ENCODE results near the gene KRTAP10-8. TPM values are rescaled to one million over a fixed set of nuclear protein-coding genes. Genes with fewer than 3 reads are reported as not detected.

KRTAP10-8 gene
- total RNA-seq, 1 experiment from 2014 or later: not detected

DNA sequence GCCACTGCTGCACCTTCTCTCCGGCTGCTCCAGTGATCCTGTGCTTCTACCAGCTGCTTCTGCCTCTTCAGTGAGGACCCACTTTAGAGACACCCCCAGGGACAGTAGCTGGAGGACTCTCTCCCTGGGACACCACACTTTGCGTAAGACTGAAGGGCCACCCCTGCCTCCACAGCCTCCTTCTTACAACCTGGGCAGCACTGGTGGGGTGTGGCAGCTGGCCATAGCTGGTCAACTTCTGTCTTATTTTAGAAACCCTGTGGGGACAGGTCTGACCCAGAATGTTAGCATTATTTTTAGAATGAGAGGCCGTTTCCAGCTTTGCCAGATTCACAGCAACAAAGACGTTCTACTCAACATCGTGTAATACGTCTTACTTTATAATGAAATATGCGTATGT, 13.9 kb downstream of the KRTAP10-8 start:
- H3K4me3 Mint-ChIP-seq: no peak overlapping the region
- DNase-seq (ENCODE audit: low spot score): no peak
- TF ChIP-seq RELA (CRISPR knock-in tag; IDR thresholded peaks at IDR 0.05; ENCODE audit: borderline replicate concordance): no peak
- TF ChIP-seq, protein P1, sequence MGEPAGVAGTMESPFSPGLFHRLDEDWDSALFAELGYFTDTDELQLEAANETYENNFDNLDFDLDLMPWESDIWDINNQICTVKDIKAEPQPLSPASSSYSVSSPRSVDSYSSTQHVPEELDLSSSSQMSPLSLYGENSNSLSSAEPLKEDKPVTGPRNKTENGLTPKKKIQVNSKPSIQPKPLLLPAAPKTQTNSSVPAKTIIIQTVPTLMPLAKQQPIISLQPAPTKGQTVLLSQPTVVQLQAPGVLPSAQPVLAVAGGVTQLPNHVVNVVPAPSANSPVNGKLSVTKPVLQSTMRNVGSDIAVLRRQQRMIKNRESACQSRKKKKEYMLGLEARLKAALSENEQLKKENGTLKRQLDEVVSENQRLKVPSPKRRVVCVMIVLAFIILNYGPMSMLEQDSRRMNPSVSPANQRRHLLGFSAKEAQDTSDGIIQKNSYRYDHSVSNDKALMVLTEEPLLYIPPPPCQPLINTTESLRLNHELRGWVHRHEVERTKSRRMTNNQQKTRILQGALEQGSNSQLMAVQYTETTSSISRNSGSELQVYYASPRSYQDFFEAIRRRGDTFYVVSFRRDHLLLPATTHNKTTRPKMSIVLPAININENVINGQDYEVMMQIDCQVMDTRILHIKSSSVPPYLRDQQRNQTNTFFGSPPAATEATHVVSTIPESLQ (CRISPR knock-in tag; IDR thresholded peaks at IDR 0.05): no peak
- TF ChIP-seq NFE2L1 (CRISPR knock-in tag; IDR thresholded peaks at IDR 0.05): no peak
- no peak for TF ChIP-seq ZNF263 (CRISPR knock-in tag; IDR thresholded peaks at IDR 0.05; ENCODE audit: low read depth)
- TF ChIP-seq, protein P2, sequence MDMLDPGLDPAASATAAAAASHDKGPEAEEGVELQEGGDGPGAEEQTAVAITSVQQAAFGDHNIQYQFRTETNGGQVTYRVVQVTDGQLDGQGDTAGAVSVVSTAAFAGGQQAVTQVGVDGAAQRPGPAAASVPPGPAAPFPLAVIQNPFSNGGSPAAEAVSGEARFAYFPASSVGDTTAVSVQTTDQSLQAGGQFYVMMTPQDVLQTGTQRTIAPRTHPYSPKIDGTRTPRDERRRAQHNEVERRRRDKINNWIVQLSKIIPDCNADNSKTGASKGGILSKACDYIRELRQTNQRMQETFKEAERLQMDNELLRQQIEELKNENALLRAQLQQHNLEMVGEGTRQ (CRISPR knock-in tag; IDR thresholded peaks at IDR 0.05): no peak
- TF ChIP-seq JAZF1 (CRISPR knock-in tag; IDR thresholded peaks at IDR 0.05): no peak
- TF ChIP-seq CBFB (CRISPR knock-in tag; IDR thresholded peaks at IDR 0.05; ENCODE audit: low read depth): no peak
- TF ChIP-seq TEAD4 (CRISPR knock-in tag; IDR thresholded peaks at IDR 0.05): no peak
- TF ChIP-seq EMX1 (CRISPR knock-in tag; IDR thresholded peaks at IDR 0.05): no peak
- TF ChIP-seq JUN (CRISPR knock-in tag; IDR thresholded peaks at IDR 0.05): no peak
- no peak for TF ChIP-seq SMAD4 (CRISPR knock-in tag; IDR thresholded peaks at IDR 0.05)
- TF ChIP-seq, protein P3, sequence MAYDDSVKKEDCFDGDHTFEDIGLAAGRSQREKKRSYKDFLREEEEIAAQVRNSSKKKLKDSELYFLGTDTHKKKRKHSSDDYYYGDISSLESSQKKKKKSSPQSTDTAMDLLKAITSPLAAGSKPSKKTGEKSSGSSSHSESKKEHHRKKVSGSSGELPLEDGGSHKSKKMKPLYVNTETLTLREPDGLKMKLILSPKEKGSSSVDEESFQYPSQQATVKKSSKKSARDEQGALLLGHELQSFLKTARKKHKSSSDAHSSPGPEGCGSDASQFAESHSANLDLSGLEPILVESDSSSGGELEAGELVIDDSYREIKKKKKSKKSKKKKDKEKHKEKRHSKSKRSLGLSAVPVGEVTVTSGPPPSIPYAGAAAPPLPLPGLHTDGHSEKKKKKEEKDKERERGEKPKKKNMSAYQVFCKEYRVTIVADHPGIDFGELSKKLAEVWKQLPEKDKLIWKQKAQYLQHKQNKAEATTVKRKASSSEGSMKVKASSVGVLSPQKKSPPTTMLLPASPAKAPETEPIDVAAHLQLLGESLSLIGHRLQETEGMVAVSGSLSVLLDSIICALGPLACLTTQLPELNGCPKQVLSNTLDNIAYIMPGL (CRISPR knock-in tag; IDR thresholded peaks at IDR 0.05): no peak
- TF ChIP-seq, protein P4, sequence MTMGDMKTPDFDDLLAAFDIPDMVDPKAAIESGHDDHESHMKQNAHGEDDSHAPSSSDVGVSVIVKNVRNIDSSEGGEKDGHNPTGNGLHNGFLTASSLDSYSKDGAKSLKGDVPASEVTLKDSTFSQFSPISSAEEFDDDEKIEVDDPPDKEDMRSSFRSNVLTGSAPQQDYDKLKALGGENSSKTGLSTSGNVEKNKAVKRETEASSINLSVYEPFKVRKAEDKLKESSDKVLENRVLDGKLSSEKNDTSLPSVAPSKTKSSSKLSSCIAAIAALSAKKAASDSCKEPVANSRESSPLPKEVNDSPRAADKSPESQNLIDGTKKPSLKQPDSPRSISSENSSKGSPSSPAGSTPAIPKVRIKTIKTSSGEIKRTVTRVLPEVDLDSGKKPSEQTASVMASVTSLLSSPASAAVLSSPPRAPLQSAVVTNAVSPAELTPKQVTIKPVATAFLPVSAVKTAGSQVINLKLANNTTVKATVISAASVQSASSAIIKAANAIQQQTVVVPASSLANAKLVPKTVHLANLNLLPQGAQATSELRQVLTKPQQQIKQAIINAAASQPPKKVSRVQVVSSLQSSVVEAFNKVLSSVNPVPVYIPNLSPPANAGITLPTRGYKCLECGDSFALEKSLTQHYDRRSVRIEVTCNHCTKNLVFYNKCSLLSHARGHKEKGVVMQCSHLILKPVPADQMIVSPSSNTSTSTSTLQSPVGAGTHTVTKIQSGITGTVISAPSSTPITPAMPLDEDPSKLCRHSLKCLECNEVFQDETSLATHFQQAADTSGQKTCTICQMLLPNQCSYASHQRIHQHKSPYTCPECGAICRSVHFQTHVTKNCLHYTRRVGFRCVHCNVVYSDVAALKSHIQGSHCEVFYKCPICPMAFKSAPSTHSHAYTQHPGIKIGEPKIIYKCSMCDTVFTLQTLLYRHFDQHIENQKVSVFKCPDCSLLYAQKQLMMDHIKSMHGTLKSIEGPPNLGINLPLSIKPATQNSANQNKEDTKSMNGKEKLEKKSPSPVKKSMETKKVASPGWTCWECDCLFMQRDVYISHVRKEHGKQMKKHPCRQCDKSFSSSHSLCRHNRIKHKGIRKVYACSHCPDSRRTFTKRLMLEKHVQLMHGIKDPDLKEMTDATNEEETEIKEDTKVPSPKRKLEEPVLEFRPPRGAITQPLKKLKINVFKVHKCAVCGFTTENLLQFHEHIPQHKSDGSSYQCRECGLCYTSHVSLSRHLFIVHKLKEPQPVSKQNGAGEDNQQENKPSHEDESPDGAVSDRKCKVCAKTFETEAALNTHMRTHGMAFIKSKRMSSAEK (CRISPR knock-in tag; IDR thresholded peaks at IDR 0.05; ENCODE audit: borderline replicate concordance): no peak
- H3K36me3 Mint-ChIP-seq: peaks cover 31% of the 10 kb centered on the region
- H3K27me3 Mint-ChIP-seq (ENCODE audit: low read depth): peaks cover 5% of the 10 kb centered on the region; the same call in 1 of the 2 replicates
- CTCF ChIA-PET: interaction anchor here (1.2 kb wide), 1 partner anchor 115 kb away, joined by 3 read pairs; no protein-coding TSS in a partner anchor
- no peak overlapping the region for H3K27ac Mint-ChIP-seq
- no peaks in the 10 kb centered on the region for H3K4me1 Mint-ChIP-seq
- no peak for ATAC-seq
- POLR2A ChIA-PET: no interaction called here
- H3K9me3 Mint-ChIP-seq: peaks cover 47% of the 10 kb centered on the region

DNA sequence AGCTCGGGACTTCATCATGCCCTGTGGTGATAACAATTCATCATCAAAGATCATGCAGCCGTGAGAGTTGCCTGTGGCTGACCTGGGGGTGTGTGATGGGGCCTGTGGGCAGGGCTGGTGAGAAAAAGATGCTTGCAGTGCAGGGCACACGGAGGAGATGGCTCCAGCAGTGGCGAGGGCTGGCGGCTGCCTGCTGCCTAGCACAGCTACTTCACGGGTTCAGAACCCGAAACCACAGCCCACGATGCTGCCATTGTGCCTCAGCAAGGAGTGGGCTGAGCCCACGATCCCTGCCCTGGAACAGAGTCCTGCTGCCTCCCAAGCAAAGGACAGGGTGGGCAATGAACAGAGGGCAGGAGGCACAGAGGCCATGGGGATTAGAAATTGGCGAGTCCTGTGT, 14.4 kb downstream of the KRTAP10-8 start:
- ChIA-PET CTCF (interaction anchor here (0.8 to 1.2 kb wide), 2 partner anchors 8 to 116 kb away, joined by 3 to 5 read pairs; no protein-coding TSS in a partner anchor), POLR2A (no interaction called here)
- ATAC-seq: no peak
- H3K9me3 Mint-ChIP-seq: peaks cover 50% of the 10 kb centered on the region
- H3K27me3 Mint-ChIP-seq (ENCODE audit: low read depth): peaks cover 5% of the 10 kb centered on the region; the same call in 1 of the 2 replicates
- no peak overlapping the region; the same call in 1 of the 2 replicates for H3K27ac Mint-ChIP-seq
- no peak for DNase-seq (ENCODE audit: low spot score)
- no peak overlapping the region for H3K4me3 Mint-ChIP-seq
- peaks cover 34% of the 10 kb centered on the region for H3K36me3 Mint-ChIP-seq
- H3K4me1 Mint-ChIP-seq: peaks cover 3% of the 10 kb centered on the region; the same call in 1 of the 2 replicates
- TF ChIP-seq GTF2I (CRISPR knock-in tag; conservative IDR thresholded peaks at IDR 0.05) (no peak), CREB1 (CRISPR knock-in tag; IDR thresholded peaks at IDR 0.05) (no peak), EMX1 (CRISPR knock-in tag; IDR thresholded peaks at IDR 0.05) (no peak)
- TF ChIP-seq, protein P5, sequence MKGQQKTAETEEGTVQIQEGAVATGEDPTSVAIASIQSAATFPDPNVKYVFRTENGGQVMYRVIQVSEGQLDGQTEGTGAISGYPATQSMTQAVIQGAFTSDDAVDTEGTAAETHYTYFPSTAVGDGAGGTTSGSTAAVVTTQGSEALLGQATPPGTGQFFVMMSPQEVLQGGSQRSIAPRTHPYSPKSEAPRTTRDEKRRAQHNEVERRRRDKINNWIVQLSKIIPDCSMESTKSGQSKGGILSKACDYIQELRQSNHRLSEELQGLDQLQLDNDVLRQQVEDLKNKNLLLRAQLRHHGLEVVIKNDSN (CRISPR knock-in tag; IDR thresholded peaks at IDR 0.05): no peak
- TF ChIP-seq, protein P6, sequence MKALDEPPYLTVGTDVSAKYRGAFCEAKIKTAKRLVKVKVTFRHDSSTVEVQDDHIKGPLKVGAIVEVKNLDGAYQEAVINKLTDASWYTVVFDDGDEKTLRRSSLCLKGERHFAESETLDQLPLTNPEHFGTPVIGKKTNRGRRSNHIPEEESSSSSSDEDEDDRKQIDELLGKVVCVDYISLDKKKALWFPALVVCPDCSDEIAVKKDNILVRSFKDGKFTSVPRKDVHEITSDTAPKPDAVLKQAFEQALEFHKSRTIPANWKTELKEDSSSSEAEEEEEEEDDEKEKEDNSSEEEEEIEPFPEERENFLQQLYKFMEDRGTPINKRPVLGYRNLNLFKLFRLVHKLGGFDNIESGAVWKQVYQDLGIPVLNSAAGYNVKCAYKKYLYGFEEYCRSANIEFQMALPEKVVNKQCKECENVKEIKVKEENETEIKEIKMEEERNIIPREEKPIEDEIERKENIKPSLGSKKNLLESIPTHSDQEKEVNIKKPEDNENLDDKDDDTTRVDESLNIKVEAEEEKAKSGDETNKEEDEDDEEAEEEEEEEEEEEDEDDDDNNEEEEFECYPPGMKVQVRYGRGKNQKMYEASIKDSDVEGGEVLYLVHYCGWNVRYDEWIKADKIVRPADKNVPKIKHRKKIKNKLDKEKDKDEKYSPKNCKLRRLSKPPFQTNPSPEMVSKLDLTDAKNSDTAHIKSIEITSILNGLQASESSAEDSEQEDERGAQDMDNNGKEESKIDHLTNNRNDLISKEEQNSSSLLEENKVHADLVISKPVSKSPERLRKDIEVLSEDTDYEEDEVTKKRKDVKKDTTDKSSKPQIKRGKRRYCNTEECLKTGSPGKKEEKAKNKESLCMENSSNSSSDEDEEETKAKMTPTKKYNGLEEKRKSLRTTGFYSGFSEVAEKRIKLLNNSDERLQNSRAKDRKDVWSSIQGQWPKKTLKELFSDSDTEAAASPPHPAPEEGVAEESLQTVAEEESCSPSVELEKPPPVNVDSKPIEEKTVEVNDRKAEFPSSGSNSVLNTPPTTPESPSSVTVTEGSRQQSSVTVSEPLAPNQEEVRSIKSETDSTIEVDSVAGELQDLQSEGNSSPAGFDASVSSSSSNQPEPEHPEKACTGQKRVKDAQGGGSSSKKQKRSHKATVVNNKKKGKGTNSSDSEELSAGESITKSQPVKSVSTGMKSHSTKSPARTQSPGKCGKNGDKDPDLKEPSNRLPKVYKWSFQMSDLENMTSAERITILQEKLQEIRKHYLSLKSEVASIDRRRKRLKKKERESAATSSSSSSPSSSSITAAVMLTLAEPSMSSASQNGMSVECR (CRISPR knock-in tag; IDR thresholded peaks at IDR 0.05; ENCODE audit: borderline replicate concordance): no peak
- TF ChIP-seq, protein P7, sequence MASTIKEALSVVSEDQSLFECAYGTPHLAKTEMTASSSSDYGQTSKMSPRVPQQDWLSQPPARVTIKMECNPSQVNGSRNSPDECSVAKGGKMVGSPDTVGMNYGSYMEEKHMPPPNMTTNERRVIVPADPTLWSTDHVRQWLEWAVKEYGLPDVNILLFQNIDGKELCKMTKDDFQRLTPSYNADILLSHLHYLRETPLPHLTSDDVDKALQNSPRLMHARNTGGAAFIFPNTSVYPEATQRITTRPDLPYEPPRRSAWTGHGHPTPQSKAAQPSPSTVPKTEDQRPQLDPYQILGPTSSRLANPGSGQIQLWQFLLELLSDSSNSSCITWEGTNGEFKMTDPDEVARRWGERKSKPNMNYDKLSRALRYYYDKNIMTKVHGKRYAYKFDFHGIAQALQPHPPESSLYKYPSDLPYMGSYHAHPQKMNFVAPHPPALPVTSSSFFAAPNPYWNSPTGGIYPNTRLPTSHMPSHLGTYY (CRISPR knock-in tag; IDR thresholded peaks at IDR 0.05): no peak
